ENCODE measurements around the gene ZNF616.
"Not testable (repeated sequence)": the region's sequence is repeated elsewhere in the genome, so short reads cannot be mapped to it uniquely, and the experiment has no call there.

The ZNF616 gene

GRCh38 chr19:52102782-52103181, 37.0 kb downstream of the ZNF616 start:
- no peak for DNase-seq

- DNase-seq = no peak
Measured at GRCh38 chr19:52101866-52102562, 37.7 kb downstream of the ZNF616 start.

GRCh38 chr19:52099497-52100138, 40.1 kb downstream of the ZNF616 start:
- DNase-seq = no peak

GRCh38 chr19:52096416-52096815, 43.3 kb downstream of the ZNF616 start:
- not testable (repeated sequence) for DNase-seq

DNA sequence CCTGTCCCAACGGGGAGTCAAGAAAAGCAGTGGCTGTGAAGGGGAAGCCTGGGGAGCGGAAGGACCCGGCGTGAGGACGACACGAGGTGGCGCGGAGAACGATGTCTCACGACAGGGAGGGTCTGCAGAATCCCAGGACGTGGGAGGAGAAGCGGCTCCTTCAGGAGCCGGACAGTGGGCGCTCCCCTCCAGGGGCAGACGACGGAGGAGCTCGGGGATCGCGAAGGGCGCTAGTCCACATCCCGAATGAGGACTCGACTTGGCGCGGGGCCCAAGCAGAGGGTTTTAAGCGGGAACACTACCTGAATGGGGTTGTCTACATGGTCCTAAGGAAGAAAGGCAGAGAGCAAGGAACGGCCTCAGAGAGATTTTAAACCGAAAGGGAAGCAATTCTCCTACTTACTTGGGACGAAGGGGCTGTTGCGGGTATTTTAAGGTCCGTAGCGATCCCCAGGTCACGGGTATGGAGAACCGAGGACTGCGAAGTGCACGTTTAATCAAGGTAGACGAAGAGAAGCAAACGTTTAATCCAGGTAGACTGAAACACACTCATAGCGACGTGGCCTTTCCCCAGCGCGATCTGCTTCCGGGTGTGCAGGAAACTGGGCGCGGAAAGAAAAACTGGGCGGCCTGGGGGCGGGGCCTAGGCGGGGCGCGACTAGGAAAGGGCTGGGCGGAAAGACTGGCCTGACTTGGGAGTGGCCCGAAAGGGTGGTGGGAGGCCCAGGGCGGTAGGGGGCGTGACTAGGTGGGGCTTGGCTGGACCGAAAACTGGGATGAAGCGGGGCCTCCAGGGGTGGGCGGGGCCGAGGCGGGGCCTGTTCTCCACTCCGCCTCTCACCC, 44.3 kb downstream of the ZNF616 start, which contains the start of gene ZNF841:
Gene ZNF841 (minus strand): TSS at position 594 of the 843 bp plus-strand sequence. CDS start 10,964 bp downstream, outside the sequence.
- DNase-seq = peak; percentile 61 to 79 (median 64)

GRCh38 chr19:52094526-52095130, 45.1 kb downstream of the ZNF616 start:
- DNase-seq = no peak

- no peak for DNase-seq
Measured at GRCh38 chr19:52086481-52086880, 53.3 kb downstream of the ZNF616 start.

DNA sequence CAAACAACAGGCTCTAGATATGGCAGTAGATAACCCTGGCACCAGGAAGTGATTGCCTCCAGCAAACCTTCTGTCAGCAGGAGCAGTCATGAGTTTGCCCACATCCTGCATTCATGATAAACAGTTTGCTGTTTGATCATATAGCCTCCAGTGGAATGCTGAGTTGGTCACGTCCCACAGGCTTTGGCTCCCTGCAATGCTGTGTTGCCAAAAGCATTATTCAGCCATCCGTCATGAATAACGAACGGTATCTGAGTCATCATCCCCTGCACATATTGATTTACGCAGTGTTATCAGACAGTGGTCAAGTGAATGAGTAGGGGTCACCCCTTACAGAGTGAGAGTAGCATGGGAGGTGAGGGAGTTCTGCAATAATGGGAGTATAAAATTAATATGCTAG, 69.2 kb downstream of the ZNF616 start:
- no peak for DNase-seq

DNA sequence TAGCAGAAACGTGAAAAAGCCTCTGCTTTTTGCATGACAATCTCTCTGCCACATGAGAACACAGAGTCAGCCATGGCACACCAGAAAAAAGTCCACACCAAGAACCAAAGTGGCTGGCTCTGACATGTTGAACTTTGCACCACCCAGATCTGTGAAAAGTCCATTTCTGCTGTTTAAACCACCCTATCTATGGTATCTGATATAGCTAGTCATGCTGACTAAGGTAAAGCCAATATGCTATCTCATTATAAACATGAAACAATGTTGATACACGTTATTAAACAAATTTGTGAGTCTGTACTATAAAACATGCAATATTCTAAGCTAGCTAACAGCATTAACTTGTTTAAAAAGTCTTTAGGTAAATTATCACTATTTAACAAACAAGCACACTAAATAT, 70.1 kb downstream of the ZNF616 start:
- no peak for DNase-seq

DNA sequence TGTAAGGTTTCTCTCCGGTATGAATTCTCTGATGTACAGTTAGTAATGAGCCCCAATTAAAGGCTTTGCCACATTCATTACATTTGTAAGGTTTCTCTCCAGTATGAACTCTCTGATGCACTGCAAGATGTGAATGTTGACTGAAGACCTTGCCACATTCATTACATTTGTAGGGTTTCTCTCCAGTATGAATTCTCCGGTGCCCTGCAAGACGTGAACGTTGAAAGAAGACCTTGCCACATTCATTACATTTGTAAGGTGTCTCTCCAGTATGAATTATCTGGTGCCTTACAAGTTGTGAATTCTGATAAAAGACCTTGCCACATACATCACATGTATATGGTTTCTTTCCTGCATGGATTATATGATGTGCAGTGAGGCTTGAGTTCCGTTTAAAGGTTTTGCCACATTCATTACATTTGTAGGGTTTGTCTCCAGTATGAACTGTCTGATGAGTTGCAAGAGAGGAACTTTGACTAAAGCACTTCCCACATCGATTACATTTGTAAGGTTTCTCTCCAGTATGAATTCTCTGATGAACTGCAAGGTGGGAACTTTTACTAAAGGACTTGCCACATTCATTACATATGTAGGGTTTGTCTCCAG, 73.4 kb downstream of the ZNF616 start:
- DNase-seq = no peak

DNA sequence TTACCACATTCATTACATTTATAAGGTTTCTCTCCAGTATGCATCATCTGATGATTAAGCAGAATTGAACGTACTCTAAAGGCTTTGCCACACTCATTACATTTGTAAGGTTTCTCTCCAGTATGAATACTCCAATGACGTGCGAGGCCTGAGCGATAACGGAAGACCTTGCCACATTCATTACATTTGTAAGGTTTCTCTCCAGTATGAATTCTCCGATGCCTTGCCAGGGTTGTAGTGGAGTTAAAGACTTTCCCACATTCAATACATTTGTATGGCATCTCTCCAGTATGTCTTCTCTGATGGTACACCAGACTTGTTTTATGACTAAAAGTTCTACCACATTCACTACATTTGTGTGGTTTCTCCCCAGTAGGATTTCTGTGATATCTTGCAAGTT, 74.3 kb downstream of the ZNF616 start:
- no peak for DNase-seq

All from activated naive CD4-positive, alpha-beta T cell (primary cell).